Endodermal cell (in vitro differentiated cells): Measurements from ENCODE around the gene PSENEN. TPM values are rescaled to one million over a fixed set of nuclear protein-coding genes. Genes with fewer than 3 reads are reported as not detected.

ENCODE experiments used
- DNase-seq: peaks from one replicate; pipeline ENCODE4 v3.0.0-alpha.2; 2017
- H3K27ac ChIP-seq: 2 replicates; pipeline ENCODE4 v1.5.1; 2013; ENCODE audit warnings: mild to moderate bottlenecking, low read depth, low read length, moderate library complexity
- H3K27me3 ChIP-seq: 2 replicates; pipeline ENCODE4 v1.6.1; 2013; ENCODE audit warnings: mild to moderate bottlenecking, low read length, moderate library complexity; ENCODE audit not compliant: insufficient read depth, control insufficient read depth, poor library complexity, severe bottlenecking
- H3K36me3 ChIP-seq: 2 replicates; pipeline ENCODE4 v1.7.0; 2013; ENCODE audit warnings: mild to moderate bottlenecking, low read length, moderate library complexity; ENCODE audit not compliant: control insufficient read depth, insufficient read depth
- H3K4me1 ChIP-seq: one replicate; pipeline ENCODE4 v1.7.0; 2013; ENCODE audit warnings: low read length; ENCODE audit not compliant: control insufficient read depth, insufficient read depth
- H3K4me3 ChIP-seq: 2 replicates; pipeline ENCODE4 v1.5.1; 2013; ENCODE audit warnings: mild to moderate bottlenecking, low read length, moderate library complexity
- H3K9ac ChIP-seq: 2 replicates; pipeline ENCODE4 v1.6.1; 2013; ENCODE audit warnings: mild to moderate bottlenecking, low read length, moderate library complexity; ENCODE audit not compliant: poor library complexity, severe bottlenecking; ENCODE audit errors: extremely low read depth
- H3K9me3 ChIP-seq: 2 replicates; pipeline ENCODE4 v1.6.1; 2013; ENCODE audit warnings: mild to moderate bottlenecking, low read length, moderate library complexity; ENCODE audit not compliant: control insufficient read depth
- H3K27ac Mint-ChIP-seq: 2 replicates; pipeline ENCODE4 v1.8.0; 2020; ENCODE audit warnings: mixed read lengths
- H3K27me3 Mint-ChIP-seq: 2 replicates; pipeline ENCODE4 v1.8.0; 2021; ENCODE audit warnings: mild to moderate bottlenecking, mixed read lengths; ENCODE audit not compliant: insufficient read depth
- H3K36me3 Mint-ChIP-seq: 2 replicates; pipeline ENCODE4 v1.8.0; 2020; ENCODE audit warnings: low read depth, mixed read lengths
- H3K4me1 Mint-ChIP-seq: 2 replicates; pipeline ENCODE4 v1.8.0; 2020; ENCODE audit warnings: mixed read lengths
- H3K4me3 Mint-ChIP-seq: 2 replicates; pipeline ENCODE4 v1.8.0; 2020; ENCODE audit warnings: mild to moderate bottlenecking, moderate library complexity, mixed read lengths
- H3K9me3 Mint-ChIP-seq: 2 replicates; pipeline ENCODE4 v1.8.0; 2020; ENCODE audit warnings: mild to moderate bottlenecking, mixed read lengths
- WGBS, 2 experiments: methylation state at CpG; one replicate each; pipeline versions ENCODE4 v1.1.5 to v1.1.7; 2013; ENCODE audit warnings: missing lambda C conversion rate in 2 of 2, mixed read lengths in 1 of 2; ENCODE audit not compliant: insufficient coverage in 1 of 2, insufficient read length in 1 of 2; 5-methylcytosine and 5-hydroxymethylcytosine counted together
- total RNA-seq, 2 donors: library from RNA; stranded (reverse); fragmentation: NEBNext Ultra II Directional in 1 of 2; extraction: Animal tissue kit (Norgen Biotek cat#: 25700) in 1 of 2; gene quantifications; 2 replicates in 1 of 2; 3 replicates in 1 of 2; pipeline ENCODE4 v1.2.1, GENCODE V29; 2021
- TF ChIP-seq, protein P1 (sequence below): fragments of 200-600 bp; sonication (generic); conservative IDR thresholded peaks from 2 replicates; pipeline ENCODE4 v1.5.0; 2021; ENCODE audit warnings: antibody characterized with exemption, mild to moderate bottlenecking

Gene PSENEN
- total RNA-seq, 2 donors from 2014 or later: 101 to 109 TPM

DNA sequence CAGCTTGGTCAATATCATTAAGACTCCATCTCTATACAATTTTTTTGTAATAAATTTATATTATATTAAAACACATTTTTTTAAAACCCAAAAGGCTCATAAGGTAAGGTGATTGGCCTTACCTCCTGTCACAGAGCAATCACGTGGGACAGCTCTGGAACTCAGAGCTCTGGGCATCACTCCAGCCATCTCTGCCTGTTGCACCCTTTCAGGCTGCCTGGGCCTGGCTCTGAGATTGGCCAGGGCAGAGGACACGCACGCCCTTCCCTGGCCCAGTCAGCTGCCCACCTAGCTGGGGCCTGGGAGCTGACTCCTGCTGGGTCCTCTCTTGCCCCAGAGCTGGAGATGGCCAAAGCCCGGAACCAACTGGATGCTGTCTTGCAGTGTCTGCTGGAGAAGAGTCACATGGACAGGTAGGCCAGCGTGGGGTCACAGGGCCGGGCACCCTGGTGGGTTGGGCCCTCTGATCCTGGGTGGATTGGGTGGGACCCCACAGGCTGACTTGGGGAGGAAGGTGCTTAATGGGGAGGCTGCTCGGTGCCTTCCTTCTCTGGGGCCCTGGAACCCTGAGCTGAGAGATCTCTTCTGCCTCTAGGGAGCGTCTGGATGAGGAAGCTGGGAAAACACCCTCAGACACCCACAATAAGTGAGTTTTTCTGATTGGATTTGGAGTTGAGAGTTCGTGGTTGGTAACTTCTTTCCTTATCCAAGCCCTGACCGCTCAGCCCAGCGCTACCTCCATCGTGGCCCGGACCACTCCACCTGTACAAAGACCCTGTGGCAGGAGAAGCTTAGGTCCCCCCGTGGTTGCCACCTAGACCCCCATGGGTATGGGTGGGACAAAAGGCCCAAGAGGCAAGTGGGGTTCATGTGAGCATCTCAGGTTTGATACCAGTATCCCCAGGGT lies 6.6 kb downstream of the PSENEN start:
- no peak for DNase-seq
- H3K4me3 Mint-ChIP-seq: no peak overlapping the region
- H3K27ac Mint-ChIP-seq: no peak overlapping the region
- Histone ChIP-seq H3K27me3 (peaks cover 7% of the 10 kb centered on the region), H3K9me3 (no peaks in the 10 kb centered on the region), H3K36me3 (peaks cover 9% of the 10 kb centered on the region), H3K4me3 (no peak overlapping the region), H3K4me1 (no peaks in the 10 kb centered on the region), H3K9ac (no peak overlapping the region), H3K27ac (no peak overlapping the region)
- 94 to 97% methylated on average over 5 to 13 of the region's 14 CpGs for WGBS, 2 experiments
- H3K36me3 Mint-ChIP-seq: peaks cover 2% of the 10 kb centered on the region
- peaks cover 24% of the 10 kb centered on the region for H3K27me3 Mint-ChIP-seq
- H3K9me3 Mint-ChIP-seq: no peaks in the 10 kb centered on the region
- TF ChIP-seq, protein P1, sequence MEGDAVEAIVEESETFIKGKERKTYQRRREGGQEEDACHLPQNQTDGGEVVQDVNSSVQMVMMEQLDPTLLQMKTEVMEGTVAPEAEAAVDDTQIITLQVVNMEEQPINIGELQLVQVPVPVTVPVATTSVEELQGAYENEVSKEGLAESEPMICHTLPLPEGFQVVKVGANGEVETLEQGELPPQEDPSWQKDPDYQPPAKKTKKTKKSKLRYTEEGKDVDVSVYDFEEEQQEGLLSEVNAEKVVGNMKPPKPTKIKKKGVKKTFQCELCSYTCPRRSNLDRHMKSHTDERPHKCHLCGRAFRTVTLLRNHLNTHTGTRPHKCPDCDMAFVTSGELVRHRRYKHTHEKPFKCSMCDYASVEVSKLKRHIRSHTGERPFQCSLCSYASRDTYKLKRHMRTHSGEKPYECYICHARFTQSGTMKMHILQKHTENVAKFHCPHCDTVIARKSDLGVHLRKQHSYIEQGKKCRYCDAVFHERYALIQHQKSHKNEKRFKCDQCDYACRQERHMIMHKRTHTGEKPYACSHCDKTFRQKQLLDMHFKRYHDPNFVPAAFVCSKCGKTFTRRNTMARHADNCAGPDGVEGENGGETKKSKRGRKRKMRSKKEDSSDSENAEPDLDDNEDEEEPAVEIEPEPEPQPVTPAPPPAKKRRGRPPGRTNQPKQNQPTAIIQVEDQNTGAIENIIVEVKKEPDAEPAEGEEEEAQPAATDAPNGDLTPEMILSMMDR: no peak
- H3K4me1 Mint-ChIP-seq: peaks cover 11% of the 10 kb centered on the region

DNA sequence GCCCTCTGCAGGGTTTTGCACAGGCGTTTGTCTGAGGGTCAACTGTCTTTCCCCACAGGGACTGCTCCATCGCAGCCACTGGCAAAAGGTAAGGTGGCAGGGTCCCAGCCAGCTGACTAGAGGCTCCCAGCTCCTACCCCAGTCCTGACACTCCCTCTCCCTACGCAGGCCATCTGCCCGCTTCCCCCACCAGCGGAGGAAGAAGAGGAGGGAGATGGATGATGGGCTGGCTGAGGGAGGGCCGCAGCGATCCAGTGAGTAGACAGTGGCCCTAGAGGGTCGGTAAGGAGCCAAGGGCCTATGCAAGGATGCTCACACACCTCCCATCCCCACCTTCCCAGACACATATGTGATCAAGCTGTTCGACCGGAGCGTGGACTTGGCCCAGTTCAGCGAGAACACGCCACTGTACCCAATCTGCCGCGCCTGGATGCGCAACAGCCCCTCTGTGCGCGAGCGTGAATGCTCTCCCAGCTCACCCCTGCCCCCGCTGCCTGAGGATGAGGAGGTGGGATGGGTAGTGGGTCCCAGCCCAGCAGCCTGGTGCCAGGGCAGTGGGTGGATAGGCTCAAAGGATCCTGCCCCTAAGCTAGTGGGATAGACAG lies 7.4 kb downstream of the PSENEN start:
- DNase-seq: no peak
- H3K9ac ChIP-seq: no peak overlapping the region
- TF ChIP-seq, protein P1: no peak
- peaks cover 5% of the 10 kb centered on the region for H3K36me3 ChIP-seq
- H3K27me3 ChIP-seq: peaks cover 7% of the 10 kb centered on the region
- Mint-ChIP-seq H3K4me1 (peaks cover 11% of the 10 kb centered on the region), H3K36me3 (peaks cover under 1% of the 10 kb centered on the region), H3K27me3 (peaks cover 25% of the 10 kb centered on the region), H3K27ac (no peak overlapping the region), H3K9me3 (no peaks in the 10 kb centered on the region), H3K4me3 (no peak overlapping the region)
- no peak overlapping the region for H3K4me3 ChIP-seq
- no peaks in the 10 kb centered on the region for H3K4me1 ChIP-seq
- no peak overlapping the region for H3K27ac ChIP-seq
- H3K9me3 ChIP-seq: no peaks in the 10 kb centered on the region
- 93 to 98% methylated on average over 14 to 19 of the region's 20 CpGs for WGBS, 2 experiments

DNA sequence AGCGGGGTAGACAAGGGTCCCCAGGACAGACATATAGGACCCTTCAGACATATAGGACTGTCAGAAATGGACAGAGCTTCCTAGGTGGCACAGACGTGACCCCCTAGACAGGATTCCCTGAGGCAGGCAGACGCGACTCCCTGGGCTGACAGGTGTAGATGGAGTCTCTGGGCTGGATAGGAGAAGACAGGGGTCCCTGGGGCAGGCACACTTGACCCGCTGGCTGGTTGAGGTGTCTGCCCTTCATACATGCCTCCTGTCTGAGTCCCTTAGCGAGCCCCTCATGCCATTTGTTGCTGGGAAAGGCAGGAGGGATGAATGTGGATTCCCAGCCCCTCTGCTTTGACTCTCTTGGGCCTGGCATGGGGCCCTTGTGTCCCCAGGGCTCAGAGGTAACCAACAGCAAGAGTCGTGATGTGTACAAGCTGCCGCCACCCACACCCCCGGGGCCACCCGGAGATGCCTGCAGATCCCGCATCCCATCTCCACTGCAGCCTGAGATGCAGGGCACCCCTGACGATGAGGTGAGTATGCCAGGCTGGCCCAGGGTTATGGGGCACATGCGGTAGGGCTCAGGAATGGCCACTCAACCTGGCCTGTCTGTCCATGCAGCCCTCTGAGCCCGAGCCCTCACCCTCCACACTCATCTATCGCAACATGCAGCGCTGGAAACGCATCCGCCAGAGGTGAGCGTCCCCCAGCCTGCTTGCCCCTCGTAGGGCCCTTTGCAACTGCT lies 8.4 kb downstream of the PSENEN start:
- H3K9me3 Mint-ChIP-seq: no peaks in the 10 kb centered on the region
- H3K27me3 Mint-ChIP-seq: peaks cover 25% of the 10 kb centered on the region
- TF ChIP-seq, protein P1: no peak
- Histone ChIP-seq H3K4me3 (no peak overlapping the region), H3K4me1 (no peaks in the 10 kb centered on the region), H3K9me3 (no peaks in the 10 kb centered on the region), H3K27me3 (peaks cover 7% of the 10 kb centered on the region), H3K9ac (no peak overlapping the region), H3K27ac (no peak overlapping the region), H3K36me3 (peaks cover 5% of the 10 kb centered on the region)
- H3K4me3 Mint-ChIP-seq: no peak overlapping the region
- 93 to 96% methylated on average over 18 to 20 of the region's 20 CpGs for WGBS, 2 experiments
- no peak overlapping the region for H3K27ac Mint-ChIP-seq
- no peak for DNase-seq
- peaks cover 11% of the 10 kb centered on the region for H3K4me1 Mint-ChIP-seq
- no peaks in the 10 kb centered on the region for H3K36me3 Mint-ChIP-seq
